HepG2 (cell line): Measurements from ENCODE around the gene VSNL1. TPM values are rescaled to one million over a fixed set of nuclear protein-coding genes. Genes with fewer than 3 reads are reported as not detected.

Experiments
- AHR ChIP-seq: IDR thresholded peaks from 2 replicates; pipeline ENCODE4 v1.6.1; 2018; ENCODE audit warnings: missing genetic modification reagents, missing compliant biosample characterization
- CHCHD3 ChIP-seq: sonication (generic); formaldehyde crosslinking; IDR thresholded peaks from 2 replicates; pipeline ENCODE4 v1.8.0; 2022; ENCODE audit warnings: mild to moderate bottlenecking, missing genetic modification reagents, moderate library complexity
- FUBP1 ChIP-seq: sonication (generic); formaldehyde crosslinking; IDR thresholded peaks from 2 replicates; pipeline ENCODE4 v1.5.1; 2020; ENCODE audit warnings: missing genetic modification reagents, mild to moderate bottlenecking, borderline replicate concordance
- MAZ ChIP-seq, 2 experiments: sonication (generic) in 1 of 2; formaldehyde crosslinking in 1 of 2; IDR thresholded peaks; 2 replicates each; pipeline versions ENCODE4 v1.5.0 to v1.6.1; 2012 to 2020; ENCODE audit warnings: low read depth in 2 of 2, mild to moderate bottlenecking in 2 of 2, borderline replicate concordance in 1 of 2, improper control_type of control experiment in 1 of 2, low read length in 1 of 2, missing genetic modification reagents in 1 of 2, moderate library complexity in 1 of 2
- MYC ChIP-seq: sonication (generic); formaldehyde crosslinking; IDR thresholded peaks from 2 replicates; pipeline ENCODE4 v1.9.0; 2021; ENCODE audit warnings: missing genetic modification reagents, borderline replicate concordance
- NFE2L2 ChIP-seq: fragments of 150-350 bp; IDR thresholded peaks from 2 replicates; pipeline ENCODE4 v1.6.1; 2014; ENCODE audit warnings: low read length
- NPAS2 ChIP-seq: sonication (generic); formaldehyde crosslinking; IDR thresholded peaks from 2 replicates; pipeline ENCODE4 v1.8.0; 2022; ENCODE audit warnings: mild to moderate bottlenecking, missing genetic modification reagents, borderline replicate concordance
- SSRP1 ChIP-seq: IDR thresholded peaks from 2 replicates; pipeline ENCODE4 v1.6.1; 2016; ENCODE audit warnings: control low read depth
- ZMYM3 ChIP-seq: sonication (generic); formaldehyde crosslinking; IDR thresholded peaks from 2 replicates; pipeline ENCODE4 v1.5.1; 2020; ENCODE audit warnings: mild to moderate bottlenecking, missing genetic modification reagents
- ZNF10 ChIP-seq: sonication (generic); formaldehyde crosslinking; IDR thresholded peaks from 2 replicates; pipeline ENCODE4 v1.4.0; 2020; ENCODE audit warnings: mild to moderate bottlenecking, low read depth, missing genetic modification reagents, borderline replicate concordance
- ZNF235 ChIP-seq: sonication (generic); formaldehyde crosslinking; IDR thresholded peaks from 2 replicates; pipeline ENCODE4 v1.8.1; 2023; ENCODE audit warnings: mild to moderate bottlenecking, missing genetic modification reagents, borderline replicate concordance
- ZNF629 ChIP-seq: sonication (generic); formaldehyde crosslinking; conservative IDR thresholded peaks from 2 replicates; pipeline ENCODE4 v1.5.0; 2020; ENCODE audit warnings: missing genetic modification reagents
- ZNF777 ChIP-seq: sonication (generic); formaldehyde crosslinking; IDR thresholded peaks from 2 replicates; pipeline ENCODE4 v1.4.0; 2020; ENCODE audit warnings: missing genetic modification reagents
- ZNF878 ChIP-seq: sonication (generic); formaldehyde crosslinking; IDR thresholded peaks from 2 replicates; pipeline ENCODE4 v1.8.1; 2023; ENCODE audit warnings: mild to moderate bottlenecking, missing genetic modification reagents, moderate library complexity
- ZNF883 ChIP-seq: sonication (generic); formaldehyde crosslinking; IDR thresholded peaks from 2 replicates; pipeline ENCODE4 v1.5.1; 2020; ENCODE audit warnings: mild to moderate bottlenecking, missing genetic modification reagents; ENCODE audit errors: not compliant biosample characterization
- polyA plus RNA-seq, 8 experiments: library from polyadenylated mRNA; depleted of rRNA in 3 of 8; stranded (reverse) in 7 of 8; unstranded in 1 of 8; fragments of >200 nt; fragmentation: Illumina TruSeq in 4 of 8; extraction: Trizol in 4 of 8; gene quantifications; 2 replicates each; pipeline versions ENCODE4 v1.2.1 to v1.2.3, GENCODE V29; 2011 to 2016; ENCODE audit warnings: low read depth in 4 of 8, missing spikeins in 1 of 8, mixed read lengths in 1 of 8; ENCODE audit not compliant: insufficient read depth in 1 of 8
- total RNA-seq, 5 experiments: library from RNA; depleted of rRNA; stranded (reverse); fragments of >200 nt; fragmentation: Illumina TruSeq; extraction: Trizol; gene quantifications; 2 replicates each; pipeline ENCODE4 v1.2.3, GENCODE V29; 2016; ENCODE audit warnings: low read depth in 1 of 5
- TF ChIP-seq, protein P1 (sequence below): sonication (generic); formaldehyde crosslinking; IDR thresholded peaks from 2 replicates; pipeline ENCODE4 v1.8.0; 2022; ENCODE audit warnings: missing genetic modification reagents, mild to moderate bottlenecking, borderline replicate concordance
- TF ChIP-seq, protein P2 (sequence below): sonication (generic); formaldehyde crosslinking; IDR thresholded peaks from 2 replicates; pipeline ENCODE4 v1.4.0; 2020; ENCODE audit warnings: missing genetic modification reagents
- TF ChIP-seq, protein P3 (sequence below): sonication (generic); formaldehyde crosslinking; IDR thresholded peaks from 2 replicates; pipeline ENCODE4 v1.5.0; 2020; ENCODE audit warnings: mild to moderate bottlenecking, missing genetic modification reagents

VSNL1 gene
- total and polyA plus RNA-seq, 2 of the 13 experiments (the other 11 are each of a cell fraction or from before 2014, with no cell fraction given), result 63.2 to 95.9 TPM

GRCh38 chr2:17540093-17540812, at the start of gene VSNL1 (continued):
- TF ChIP-seq FUBP1 (no peak), AHR (0 out of 2 replicates have a peak, but pooled peaks have one; percentile 47), SSRP1 (CRISPR knock-in tag) (peak; percentile 63; the same call in 1 of the 2 replicates), ZNF878 (CRISPR knock-in tag) (no peak; the same call in 1 of the 2 replicates), MAZ (IDR thresholded peaks at IDR 0.05; ENCODE audit: borderline replicate concordance, low read depth, low read length) (peak; percentile 99), MAZ (CRISPR knock-in tag; IDR thresholded peaks at IDR 0.05; ENCODE audit: low read depth) (peak; percentile 94), CHCHD3 (CRISPR knock-in tag) (peak; percentile 81; the same call in 1 of the 2 replicates), MYC (CRISPR knock-in tag) (peak; percentile 96), ZNF10 (CRISPR knock-in tag) (no peak), ZNF777 (CRISPR knock-in tag) (peak; percentile 69), NPAS2 (CRISPR knock-in tag) (no peak), ZMYM3 (CRISPR knock-in tag) (no peak), ZNF235 (CRISPR knock-in tag) (peak; percentile 70; the same call in 1 of the 2 replicates), ZNF629 (CRISPR knock-in tag) (peak; percentile 7; the same call in 1 of the 2 replicates), ZNF883 (CRISPR knock-in tag) (peak; percentile 93), NFE2L2 (no peak)
- TF ChIP-seq, protein P1, sequence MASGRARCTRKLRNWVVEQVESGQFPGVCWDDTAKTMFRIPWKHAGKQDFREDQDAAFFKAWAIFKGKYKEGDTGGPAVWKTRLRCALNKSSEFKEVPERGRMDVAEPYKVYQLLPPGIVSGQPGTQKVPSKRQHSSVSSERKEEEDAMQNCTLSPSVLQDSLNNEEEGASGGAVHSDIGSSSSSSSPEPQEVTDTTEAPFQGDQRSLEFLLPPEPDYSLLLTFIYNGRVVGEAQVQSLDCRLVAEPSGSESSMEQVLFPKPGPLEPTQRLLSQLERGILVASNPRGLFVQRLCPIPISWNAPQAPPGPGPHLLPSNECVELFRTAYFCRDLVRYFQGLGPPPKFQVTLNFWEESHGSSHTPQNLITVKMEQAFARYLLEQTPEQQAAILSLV (CRISPR knock-in tag), result peak; percentile 91
- TF ChIP-seq, protein P2, sequence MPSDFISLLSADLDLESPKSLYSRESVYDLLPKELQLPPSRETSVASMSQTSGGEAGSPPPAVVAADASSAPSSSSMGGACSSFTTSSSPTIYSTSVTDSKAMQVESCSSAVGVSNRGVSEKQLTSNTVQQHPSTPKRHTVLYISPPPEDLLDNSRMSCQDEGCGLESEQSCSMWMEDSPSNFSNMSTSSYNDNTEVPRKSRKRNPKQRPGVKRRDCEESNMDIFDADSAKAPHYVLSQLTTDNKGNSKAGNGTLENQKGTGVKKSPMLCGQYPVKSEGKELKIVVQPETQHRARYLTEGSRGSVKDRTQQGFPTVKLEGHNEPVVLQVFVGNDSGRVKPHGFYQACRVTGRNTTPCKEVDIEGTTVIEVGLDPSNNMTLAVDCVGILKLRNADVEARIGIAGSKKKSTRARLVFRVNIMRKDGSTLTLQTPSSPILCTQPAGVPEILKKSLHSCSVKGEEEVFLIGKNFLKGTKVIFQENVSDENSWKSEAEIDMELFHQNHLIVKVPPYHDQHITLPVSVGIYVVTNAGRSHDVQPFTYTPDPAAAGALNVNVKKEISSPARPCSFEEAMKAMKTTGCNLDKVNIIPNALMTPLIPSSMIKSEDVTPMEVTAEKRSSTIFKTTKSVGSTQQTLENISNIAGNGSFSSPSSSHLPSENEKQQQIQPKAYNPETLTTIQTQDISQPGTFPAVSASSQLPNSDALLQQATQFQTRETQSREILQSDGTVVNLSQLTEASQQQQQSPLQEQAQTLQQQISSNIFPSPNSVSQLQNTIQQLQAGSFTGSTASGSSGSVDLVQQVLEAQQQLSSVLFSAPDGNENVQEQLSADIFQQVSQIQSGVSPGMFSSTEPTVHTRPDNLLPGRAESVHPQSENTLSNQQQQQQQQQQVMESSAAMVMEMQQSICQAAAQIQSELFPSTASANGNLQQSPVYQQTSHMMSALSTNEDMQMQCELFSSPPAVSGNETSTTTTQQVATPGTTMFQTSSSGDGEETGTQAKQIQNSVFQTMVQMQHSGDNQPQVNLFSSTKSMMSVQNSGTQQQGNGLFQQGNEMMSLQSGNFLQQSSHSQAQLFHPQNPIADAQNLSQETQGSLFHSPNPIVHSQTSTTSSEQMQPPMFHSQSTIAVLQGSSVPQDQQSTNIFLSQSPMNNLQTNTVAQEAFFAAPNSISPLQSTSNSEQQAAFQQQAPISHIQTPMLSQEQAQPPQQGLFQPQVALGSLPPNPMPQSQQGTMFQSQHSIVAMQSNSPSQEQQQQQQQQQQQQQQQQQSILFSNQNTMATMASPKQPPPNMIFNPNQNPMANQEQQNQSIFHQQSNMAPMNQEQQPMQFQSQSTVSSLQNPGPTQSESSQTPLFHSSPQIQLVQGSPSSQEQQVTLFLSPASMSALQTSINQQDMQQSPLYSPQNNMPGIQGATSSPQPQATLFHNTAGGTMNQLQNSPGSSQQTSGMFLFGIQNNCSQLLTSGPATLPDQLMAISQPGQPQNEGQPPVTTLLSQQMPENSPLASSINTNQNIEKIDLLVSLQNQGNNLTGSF, result peak; percentile 77
- TF ChIP-seq, protein P3, sequence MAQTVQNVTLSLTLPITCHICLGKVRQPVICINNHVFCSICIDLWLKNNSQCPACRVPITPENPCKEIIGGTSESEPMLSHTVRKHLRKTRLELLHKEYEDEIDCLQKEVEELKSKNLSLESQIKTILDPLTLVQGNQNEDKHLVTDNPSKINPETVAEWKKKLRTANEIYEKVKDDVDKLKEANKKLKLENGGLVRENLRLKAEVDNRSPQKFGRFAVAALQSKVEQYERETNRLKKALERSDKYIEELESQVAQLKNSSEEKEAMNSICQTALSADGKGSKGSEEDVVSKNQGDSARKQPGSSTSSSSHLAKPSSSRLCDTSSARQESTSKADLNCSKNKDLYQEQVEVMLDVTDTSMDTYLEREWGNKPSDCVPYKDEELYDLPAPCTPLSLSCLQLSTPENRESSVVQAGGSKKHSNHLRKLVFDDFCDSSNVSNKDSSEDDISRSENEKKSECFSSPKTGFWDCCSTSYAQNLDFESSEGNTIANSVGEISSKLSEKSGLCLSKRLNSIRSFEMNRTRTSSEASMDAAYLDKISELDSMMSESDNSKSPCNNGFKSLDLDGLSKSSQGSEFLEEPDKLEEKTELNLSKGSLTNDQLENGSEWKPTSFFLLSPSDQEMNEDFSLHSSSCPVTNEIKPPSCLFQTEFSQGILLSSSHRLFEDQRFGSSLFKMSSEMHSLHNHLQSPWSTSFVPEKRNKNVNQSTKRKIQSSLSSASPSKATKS (CRISPR knock-in tag), result no peak
